ENCODE data around the gene GPA33.
"Not testable (repeated sequence)": the region's sequence is repeated elsewhere in the genome, so short reads cannot be mapped to it uniquely, and the experiment has no call there.

Gene GPA33

GRCh38 chr1:167054946-167055630 is 35.1 kb downstream of the GPA33 start:
- no peak for DNase-seq

- DNase-seq, result no peak
These were observed 35.6 kb downstream of the GPA33 start for GRCh38 chr1:167054531-167054930.

- peak; percentile 21 to 33 (median 26) for DNase-seq
These were observed 37.8 kb downstream of the GPA33 start for GRCh38 chr1:167052389-167052788.

- no peak for DNase-seq
These were observed 38.3 kb downstream of the GPA33 start for GRCh38 chr1:167051907-167052306.

GRCh38 chr1:167043752-167044488 is 46.3 kb downstream of the GPA33 start:
- DNase-seq, result peak; percentile 92 to 99 (median 98)

GRCh38 chr1:167033646-167034045 is 56.5 kb downstream of the GPA33 start:
- DNase-seq, result peak; percentile 6 to 96 (median 62)

- not testable (repeated sequence) for DNase-seq
These were observed 60.6 kb downstream of the GPA33 start for GRCh38 chr1:167029553-167029952.

GRCh38 chr1:167022384-167022783 is 67.8 kb downstream of the GPA33 start:
- no peak for DNase-seq

GRCh38 chr1:167016100-167016750 is 74.0 kb downstream of the GPA33 start:
- DNase-seq, result no peak

GRCh38 chr1:167013108-167013929 is 76.9 kb downstream of the GPA33 start:
- DNase-seq, result no peak

- no peak for DNase-seq
These were observed 77.6 kb downstream of the GPA33 start for GRCh38 chr1:167012570-167012969.

GRCh38 chr1:167011560-167012191 is 78.5 kb downstream of the GPA33 start:
- DNase-seq, result no peak

- DNase-seq, result no peak
These were observed 86.5 kb downstream of the GPA33 start for GRCh38 chr1:167003711-167004110.
